Hepatocyte (in vitro differentiated cells): ENCODE measurements around the gene SSBP3.

Experiments used
- CTCF ChIP-seq: fragments of 200-600 bp; sonication (generic); IDR thresholded peaks from 2 replicates; pipeline ENCODE4 v1.5.1; 2016; ENCODE audit warnings: antibody characterized with exemption, mild to moderate bottlenecking; ENCODE audit not compliant: poor library complexity
- EZH2 ChIP-seq: fragments of 200-600 bp; sonication (generic); IDR thresholded peaks from 2 replicates; pipeline ENCODE4 v1.6.1; 2016; ENCODE audit warnings: antibody characterized with exemption, mild to moderate bottlenecking, borderline replicate concordance
- EZH2phosphoT487 ChIP-seq: fragments of 200-600 bp; sonication (generic); IDR thresholded peaks from one replicate; pipeline ENCODE4 v1.6.1; 2018; ENCODE audit warnings: antibody characterized with exemption, mild to moderate bottlenecking, low read depth, moderate library complexity; ENCODE audit not compliant: unreplicated experiment, severe bottlenecking

GRCh38 chr1:54237586-54237985, 168.6 kb downstream of the SSBP3 start:
- TF ChIP-seq CTCF (no peak), EZH2 (no peak), EZH2phosphoT487 (no peak)
